Progenitor cell of endocrine pancreas (in vitro differentiated cells): ENCODE results near the gene PNRC2. TPM values are rescaled to one million over a fixed set of nuclear protein-coding genes. Genes with fewer than 3 reads are reported as not detected.
A peak's percentile ranks its signal among the peaks of the same experiment; 100 is the strongest.

Source experiments
- DNase-seq: peaks from one replicate; pipeline ENCODE4 v3.0.0; 2021; ENCODE audit warnings: low spot score; ENCODE audit not compliant: unreplicated experiment
- H3K27ac Mint-ChIP-seq: 2 replicates; pipeline ENCODE4 v1.8.0; 2021; ENCODE audit warnings: mild to moderate bottlenecking, moderate library complexity, mixed read lengths
- H3K27me3 Mint-ChIP-seq: 2 replicates; pipeline ENCODE4 v1.8.0; 2021; ENCODE audit warnings: mixed read lengths
- H3K36me3 Mint-ChIP-seq: 2 replicates; pipeline ENCODE4 v1.8.0; 2022; ENCODE audit warnings: mixed read lengths; ENCODE audit not compliant: insufficient read depth
- H3K4me1 Mint-ChIP-seq: 2 replicates; pipeline ENCODE4 v1.8.0; 2021; ENCODE audit warnings: low read depth, mixed read lengths
- H3K4me3 Mint-ChIP-seq: 2 replicates; pipeline ENCODE4 v1.8.0; 2021; ENCODE audit warnings: low read depth, mild to moderate bottlenecking, moderate library complexity, mixed read lengths
- H3K9me3 Mint-ChIP-seq: 2 replicates; pipeline ENCODE4 v1.8.0; 2021; ENCODE audit warnings: low read depth, mixed read lengths
- CTCF ChIP-seq: fragments of 200-600 bp; sonication (generic); IDR thresholded peaks from one replicate; pipeline ENCODE4 v1.5.0; 2021; ENCODE audit warnings: antibody characterized with exemption, mild to moderate bottlenecking; ENCODE audit not compliant: unreplicated experiment
- total RNA-seq: library from RNA; stranded (reverse); gene quantifications from 2 replicates; pipeline ENCODE4 v1.2.1, GENCODE V29; 2021

PNRC2 gene
- total RNA-seq, 1 donor from 2014 or later, result 148 TPM

- no peaks in the 10 kb centered on the region for H3K36me3 Mint-ChIP-seq
- TF ChIP-seq CTCF, result no peak
- no peaks in the 10 kb centered on the region for H3K27me3 Mint-ChIP-seq
- no peak overlapping the region for H3K27ac Mint-ChIP-seq
- H3K4me3 Mint-ChIP-seq, result no peak overlapping the region
- H3K4me1 Mint-ChIP-seq, result no peaks in the 10 kb centered on the region
- H3K9me3 Mint-ChIP-seq, result no peaks in the 10 kb centered on the region
- no peak for DNase-seq
Measured at GRCh38 chr1:23997812-23998211, 38.2 kb downstream of the PNRC2 start.

GRCh38 chr1:23999156-23999671 lies 39.6 kb downstream of the PNRC2 start:
- H3K9me3 Mint-ChIP-seq, result no peaks in the 10 kb centered on the region
- H3K36me3 Mint-ChIP-seq, result no peaks in the 10 kb centered on the region
- no peak for TF ChIP-seq CTCF
- peaks cover 8% of the 10 kb centered on the region for H3K4me1 Mint-ChIP-seq
- no peak for DNase-seq
- no peak overlapping the region for H3K27ac Mint-ChIP-seq
- no peak overlapping the region for H3K4me3 Mint-ChIP-seq
- peaks cover 3% of the 10 kb centered on the region for H3K27me3 Mint-ChIP-seq

GRCh38 chr1:24002695-24003094 lies 43.1 kb downstream of the PNRC2 start:
- H3K27me3 Mint-ChIP-seq, result peaks cover 6% of the 10 kb centered on the region
- H3K27ac Mint-ChIP-seq, result no peak overlapping the region
- no peaks in the 10 kb centered on the region for H3K9me3 Mint-ChIP-seq
- H3K4me3 Mint-ChIP-seq, result no peak overlapping the region
- H3K36me3 Mint-ChIP-seq, result no peaks in the 10 kb centered on the region
- DNase-seq, result no peak
- TF ChIP-seq CTCF, result no peak
- H3K4me1 Mint-ChIP-seq, result peaks cover 8% of the 10 kb centered on the region

- H3K9me3 Mint-ChIP-seq, result no peaks in the 10 kb centered on the region
- H3K36me3 Mint-ChIP-seq, result no peaks in the 10 kb centered on the region
- DNase-seq, result no peak
- H3K27me3 Mint-ChIP-seq, result peaks cover 6% of the 10 kb centered on the region
- peaks cover 9% of the 10 kb centered on the region for H3K4me1 Mint-ChIP-seq
- no peak overlapping the region for H3K4me3 Mint-ChIP-seq
- no peak for TF ChIP-seq CTCF
- H3K27ac Mint-ChIP-seq, result peak overlapping the region; percentile 78
Measured at GRCh38 chr1:24003331-24003972, 43.8 kb downstream of the PNRC2 start.

DNA sequence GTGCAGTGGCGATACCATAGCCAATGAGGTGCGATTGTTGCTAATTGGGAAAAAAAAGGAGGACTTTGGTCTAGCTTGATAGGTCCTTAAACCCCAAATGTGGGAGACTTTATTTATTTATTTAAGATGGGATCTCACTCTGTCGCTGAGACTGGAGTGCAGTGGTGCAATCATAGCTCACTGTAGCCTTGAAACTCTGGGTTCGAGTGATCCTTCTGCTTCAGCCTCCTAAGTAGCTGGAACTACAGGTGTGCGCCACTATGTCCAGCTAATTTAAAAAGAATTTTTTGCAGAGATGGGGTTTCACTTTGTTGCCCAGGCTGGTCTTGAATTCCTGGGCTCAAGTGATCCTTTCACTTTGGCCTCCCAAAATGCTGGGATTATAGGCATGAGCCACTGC lies 44.5 kb downstream of the PNRC2 start:
- Mint-ChIP-seq H3K27me3 (peaks cover 6% of the 10 kb centered on the region), H3K27ac (no peak overlapping the region), H3K4me3 (no peak overlapping the region)

More for the DNA sequence above, 44.5 kb downstream of the PNRC2 start:
- no peaks in the 10 kb centered on the region for H3K9me3 Mint-ChIP-seq
- no peak for TF ChIP-seq CTCF
- H3K4me1 Mint-ChIP-seq, result peaks cover 14% of the 10 kb centered on the region
- H3K36me3 Mint-ChIP-seq, result no peaks in the 10 kb centered on the region
- no peak for DNase-seq
